Upper lobe of right lung (tissue), 1 donor: ENCODE results near the gene CUTA. TPM values are rescaled to one million over a fixed set of nuclear protein-coding genes. Genes with fewer than 3 reads are reported as not detected.
A peak's percentile ranks its signal among the peaks of the same experiment; 100 is the strongest.

Experiments used
- ATAC-seq: fragments of 200-7000 bp; cut with Tn5 transposase; one replicate; pipeline ENCODE4 v1.9.1; 2020; ENCODE audit warnings: mild to moderate bottlenecking, moderate library complexity
- DNase-seq: peaks from one replicate; pipeline ENCODE4 v3.0.0-alpha.2; 2020
- H3K27ac ChIP-seq: fragments of 200-600 bp; one replicate; pipeline ENCODE4 v1.8.0; 2022
- H3K27me3 ChIP-seq: fragments of 200-600 bp; one replicate; pipeline ENCODE4 v1.8.0; 2022; ENCODE audit warnings: mild to moderate bottlenecking
- H3K36me3 ChIP-seq: fragments of 200-600 bp; one replicate; pipeline ENCODE4 v1.8.0; 2022
- H3K4me1 ChIP-seq: fragments of 200-600 bp; one replicate; pipeline ENCODE4 v1.8.0; 2022
- H3K4me3 ChIP-seq: fragments of 200-600 bp; one replicate; pipeline ENCODE4 v1.8.0; 2022; ENCODE audit warnings: mild to moderate bottlenecking
- H3K9me3 ChIP-seq: fragments of 200-600 bp; one replicate; pipeline ENCODE4 v1.8.0; 2022
- intact Hi-C: fragments of 100-400 bp; cut with DNase I; formaldehyde crosslinking; loops from one replicate; pipeline ENCODE4 v1.11.0; 2022
- total RNA-seq: library from RNA; stranded (reverse); fragmentation: NEBNext Ultra II Directional; extraction: Animal tissue kit (Norgen Biotek cat#: 25700); gene quantifications from one replicate; pipeline ENCODE4 v1.2.1, GENCODE V29; 2021
- TF ChIP-seq, protein P1 (sequence below): fragments of 200-600 bp; IDR thresholded peaks from one replicate; pipeline ENCODE4 v1.8.0; 2022; ENCODE audit warnings: antibody characterized with exemption
- donor health status: DM: no; HTN: yes; CAD: no; lungs with severe emphysema.

Gene CUTA
- total RNA-seq, 1 donor from 2014 or later, result 144 TPM

DNA sequence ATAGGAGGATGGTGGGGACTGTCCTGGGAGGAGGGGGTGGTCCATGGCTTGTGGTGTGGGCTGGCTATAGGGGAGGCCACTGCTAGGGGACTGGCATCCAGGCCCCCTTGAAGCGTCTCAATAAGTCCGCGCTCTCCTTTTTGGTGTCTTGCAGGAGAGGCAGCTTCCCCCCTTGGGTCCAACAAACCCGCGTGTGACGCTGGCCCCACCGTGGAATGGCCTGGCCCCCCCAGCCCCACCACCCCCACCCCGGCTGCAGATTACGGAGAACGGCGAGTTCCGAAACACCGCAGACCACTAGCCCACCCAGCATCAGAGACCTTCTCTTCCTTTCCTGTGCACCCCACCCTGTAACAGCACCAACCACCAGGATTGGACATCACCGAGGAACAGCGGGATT lies 33.7 kb upstream of the CUTA start:
- Histone ChIP-seq H3K27me3 (no peaks in the 10 kb centered on the region), H3K9me3 (no peaks in the 10 kb centered on the region), H3K4me1 (peaks cover 15% of the 10 kb centered on the region), H3K36me3 (peaks cover 6% of the 10 kb centered on the region), H3K27ac (no peak overlapping the region), H3K4me3 (no peak overlapping the region)
- ATAC-seq, result no peak
- intact Hi-C loops, result no loop called here
- TF ChIP-seq, protein P1, sequence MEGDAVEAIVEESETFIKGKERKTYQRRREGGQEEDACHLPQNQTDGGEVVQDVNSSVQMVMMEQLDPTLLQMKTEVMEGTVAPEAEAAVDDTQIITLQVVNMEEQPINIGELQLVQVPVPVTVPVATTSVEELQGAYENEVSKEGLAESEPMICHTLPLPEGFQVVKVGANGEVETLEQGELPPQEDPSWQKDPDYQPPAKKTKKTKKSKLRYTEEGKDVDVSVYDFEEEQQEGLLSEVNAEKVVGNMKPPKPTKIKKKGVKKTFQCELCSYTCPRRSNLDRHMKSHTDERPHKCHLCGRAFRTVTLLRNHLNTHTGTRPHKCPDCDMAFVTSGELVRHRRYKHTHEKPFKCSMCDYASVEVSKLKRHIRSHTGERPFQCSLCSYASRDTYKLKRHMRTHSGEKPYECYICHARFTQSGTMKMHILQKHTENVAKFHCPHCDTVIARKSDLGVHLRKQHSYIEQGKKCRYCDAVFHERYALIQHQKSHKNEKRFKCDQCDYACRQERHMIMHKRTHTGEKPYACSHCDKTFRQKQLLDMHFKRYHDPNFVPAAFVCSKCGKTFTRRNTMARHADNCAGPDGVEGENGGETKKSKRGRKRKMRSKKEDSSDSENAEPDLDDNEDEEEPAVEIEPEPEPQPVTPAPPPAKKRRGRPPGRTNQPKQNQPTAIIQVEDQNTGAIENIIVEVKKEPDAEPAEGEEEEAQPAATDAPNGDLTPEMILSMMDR, result no peak
- no peak for DNase-seq

DNA sequence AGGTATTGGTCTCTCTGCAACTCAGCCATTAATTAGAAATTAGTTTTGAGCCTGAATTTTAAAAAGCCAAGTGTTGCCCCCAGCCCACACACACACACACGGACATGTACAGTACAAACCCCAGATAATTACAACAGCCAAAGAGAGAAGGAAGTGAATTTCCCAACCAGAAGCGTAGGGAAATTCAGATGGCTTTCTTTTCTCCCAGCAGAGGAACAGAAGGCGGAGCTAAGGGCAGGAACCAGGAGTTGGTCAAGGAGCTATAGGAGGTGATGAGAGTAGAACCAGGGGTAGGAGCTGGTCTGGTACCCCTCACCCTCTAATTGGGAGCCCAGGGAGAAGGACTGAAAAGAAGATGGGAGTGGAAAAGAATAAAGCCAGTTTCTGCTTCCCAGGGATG lies 32.5 kb upstream of the CUTA start:
- intact Hi-C loops, result no loop called here
- H3K9me3 ChIP-seq, result no peaks in the 10 kb centered on the region
- H3K4me3 ChIP-seq, result no peak overlapping the region
- peaks cover 15% of the 10 kb centered on the region for H3K4me1 ChIP-seq
- ATAC-seq (peak; percentile 1), DNase-seq (no peak)
- H3K27me3 ChIP-seq, result no peaks in the 10 kb centered on the region
- no peak overlapping the region for H3K27ac ChIP-seq
- TF ChIP-seq, protein P1, result no peak
- peaks cover 10% of the 10 kb centered on the region for H3K36me3 ChIP-seq

DNA sequence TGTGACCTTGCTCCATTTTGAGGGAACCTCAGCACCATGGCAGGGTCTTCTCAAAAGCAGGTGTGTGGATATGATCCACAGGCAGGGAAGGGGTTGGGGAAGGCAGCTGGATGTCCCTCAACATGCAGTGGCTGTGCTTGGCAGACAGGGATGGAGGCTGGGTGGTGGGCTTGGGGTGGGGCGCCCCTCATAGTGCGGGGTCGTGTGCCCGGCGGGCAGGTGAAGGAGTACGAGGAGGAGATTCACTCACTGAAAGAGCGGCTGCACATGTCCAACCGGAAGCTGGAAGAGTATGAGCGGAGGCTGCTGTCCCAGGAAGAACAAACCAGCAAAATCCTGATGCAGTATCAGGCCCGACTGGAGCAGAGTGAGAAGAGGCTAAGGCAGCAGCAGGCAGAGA lies 28.4 kb upstream of the CUTA start:
- intact Hi-C loops, result no loop called here
- no peak for ATAC-seq
- Histone ChIP-seq H3K27me3 (no peaks in the 10 kb centered on the region), H3K4me3 (no peak overlapping the region), H3K27ac (peak overlapping the region; percentile 61), H3K36me3 (peaks cover 26% of the 10 kb centered on the region), H3K9me3 (no peaks in the 10 kb centered on the region), H3K4me1 (no peaks in the 10 kb centered on the region)
- DNase-seq, result no peak
- TF ChIP-seq, protein P1, result no peak

DNA sequence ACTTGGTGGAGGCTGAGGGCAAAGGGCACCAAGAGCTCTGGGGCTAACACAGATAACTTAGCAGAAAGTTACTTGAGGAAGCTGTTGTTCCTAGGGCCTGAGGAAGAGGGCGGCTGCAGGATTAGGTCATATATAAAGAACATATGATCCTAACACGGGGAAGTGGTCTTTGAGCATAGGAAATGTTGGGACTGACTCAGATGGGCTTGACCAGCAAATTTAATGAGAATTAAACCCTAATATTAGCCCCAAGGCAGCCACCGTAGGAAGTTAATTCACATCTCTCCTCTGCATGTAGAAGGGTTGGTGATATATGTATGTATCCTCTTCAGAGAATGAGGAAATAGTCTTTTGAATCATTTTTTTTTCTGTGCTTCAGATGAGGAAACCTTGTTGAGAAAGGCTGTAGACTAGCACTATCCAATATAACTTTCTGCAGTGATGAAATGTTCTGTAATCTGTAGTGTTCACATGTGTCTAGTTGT lies 27.3 kb upstream of the CUTA start:
- Histone ChIP-seq H3K27ac (peak overlapping the region; percentile 61), H3K9me3 (no peaks in the 10 kb centered on the region), H3K4me1 (no peaks in the 10 kb centered on the region), H3K27me3 (no peaks in the 10 kb centered on the region), H3K4me3 (no peak overlapping the region), H3K36me3 (peaks cover 28% of the 10 kb centered on the region)
- no peak for DNase-seq
- TF ChIP-seq, protein P1, result no peak
- peak; percentile 61 for ATAC-seq
- intact Hi-C loops, result no loop called here

DNA sequence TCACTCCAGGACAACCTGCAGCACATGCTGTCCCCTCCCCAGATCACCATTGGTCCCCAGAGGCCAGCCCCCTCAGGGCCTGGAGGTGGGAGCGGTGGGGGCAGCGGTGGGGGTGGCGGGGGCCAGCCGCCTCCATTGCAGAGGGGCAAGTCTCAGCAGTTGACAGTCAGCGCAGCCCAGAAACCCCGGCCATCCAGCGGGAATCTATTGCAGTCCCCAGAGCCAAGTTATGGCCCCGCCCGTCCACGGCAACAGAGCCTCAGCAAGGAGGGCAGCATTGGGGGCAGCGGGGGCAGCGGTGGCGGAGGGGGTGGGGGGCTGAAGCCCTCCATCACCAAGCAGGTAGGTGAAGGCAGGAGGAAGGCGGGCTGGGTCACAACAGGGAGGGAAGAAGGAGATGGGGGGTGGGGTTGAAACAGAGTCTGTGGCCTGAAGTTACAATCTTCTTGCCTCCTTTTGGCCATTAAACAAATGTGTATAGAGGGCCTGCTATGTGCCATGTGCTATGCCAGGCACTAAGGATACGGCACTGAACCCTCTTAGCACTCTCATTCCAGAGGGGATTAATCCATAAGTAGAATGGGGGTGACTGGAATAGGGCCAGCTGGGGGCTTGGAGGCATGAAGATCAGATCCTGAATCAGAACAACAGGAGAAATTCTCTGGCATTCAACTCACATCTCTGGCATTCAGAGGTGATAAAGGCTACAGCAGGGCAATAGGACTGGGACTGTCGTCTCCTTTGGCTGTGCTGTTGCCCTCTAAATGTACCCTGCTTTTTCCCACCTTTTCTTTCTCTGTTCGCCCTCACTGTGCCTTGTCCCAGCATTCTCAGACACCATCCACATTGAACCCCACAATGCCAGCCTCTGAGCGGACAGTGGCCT lies 26.0 kb upstream of the CUTA start:
- H3K27ac ChIP-seq, result no peak overlapping the region
- no peaks in the 10 kb centered on the region for H3K27me3 ChIP-seq
- no peak for DNase-seq
- ATAC-seq, result no peak
- intact Hi-C loops, result no loop called here
- no peaks in the 10 kb centered on the region for H3K9me3 ChIP-seq
- peaks cover 28% of the 10 kb centered on the region for H3K36me3 ChIP-seq
- TF ChIP-seq, protein P1, result no peak
- no peak overlapping the region for H3K4me3 ChIP-seq
- H3K4me1 ChIP-seq, result no peaks in the 10 kb centered on the region
